GM13977 (cell line): Measurements from ENCODE around the gene CARNS1.

Experiments
- DNase-seq: peaks from one replicate; pipeline ENCODE4 v3.0.0; 2012; ENCODE audit warnings: low spot score
- in situ Hi-C: fragments of 300-500 bp; cut with MboI; formaldehyde crosslinking; loops from one replicate; pipeline ENCODE4 v1.12.0; 2022; ENCODE audit warnings: low sequenced_read_pairs, low pct_unique_long_range_greater_than_20kb, mixed read lengths, inconsistent platforms; ENCODE audit not compliant: unreplicated experiment
- TF ChIP-seq, protein P1 (sequence below): IDR thresholded peaks from 2 replicates; pipeline ENCODE4 v1.5.1; 2012; ENCODE audit warnings: mild to moderate bottlenecking, control low read depth; ENCODE audit not compliant: insufficient read depth; ENCODE audit errors: extremely low read depth, missing control alignments

Gene CARNS1

DNA sequence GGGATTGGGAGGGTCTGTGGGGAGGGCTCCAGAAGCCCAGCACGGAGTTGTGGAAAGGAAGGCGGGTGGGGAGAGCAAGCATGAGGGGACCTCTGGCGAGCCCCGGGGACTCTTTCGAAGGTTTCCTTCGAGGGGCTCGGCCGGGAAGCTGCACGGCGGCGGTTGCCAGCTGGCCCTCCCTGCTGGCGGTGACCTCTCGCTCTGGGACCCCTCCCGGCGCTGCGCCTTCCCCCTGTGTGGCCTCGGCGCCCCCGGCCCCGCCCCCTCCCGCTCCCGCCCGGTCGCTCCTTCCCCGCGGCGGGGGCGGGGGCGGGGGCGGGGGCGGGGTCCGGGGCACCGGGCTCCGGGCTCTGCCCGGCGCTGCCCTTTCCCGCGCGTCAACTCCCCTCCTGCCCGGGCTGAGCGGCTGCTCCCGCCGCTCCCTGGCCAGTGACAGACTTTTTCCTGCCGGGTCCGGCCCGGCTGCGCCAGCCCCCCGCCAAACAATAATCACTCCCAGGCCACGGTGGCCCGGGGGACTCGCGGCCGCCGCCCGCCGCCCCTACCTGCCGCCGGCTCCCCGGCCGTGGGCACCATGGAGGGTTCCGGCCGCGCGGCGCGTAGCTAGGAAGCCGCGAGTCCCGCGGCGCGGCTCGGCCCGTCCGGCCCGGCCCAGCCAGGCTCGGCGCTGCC is 43.0 kb upstream of the CARNS1 start:
- in situ Hi-C loops: no loop called here
- no peak for DNase-seq
- TF ChIP-seq, protein P1, sequence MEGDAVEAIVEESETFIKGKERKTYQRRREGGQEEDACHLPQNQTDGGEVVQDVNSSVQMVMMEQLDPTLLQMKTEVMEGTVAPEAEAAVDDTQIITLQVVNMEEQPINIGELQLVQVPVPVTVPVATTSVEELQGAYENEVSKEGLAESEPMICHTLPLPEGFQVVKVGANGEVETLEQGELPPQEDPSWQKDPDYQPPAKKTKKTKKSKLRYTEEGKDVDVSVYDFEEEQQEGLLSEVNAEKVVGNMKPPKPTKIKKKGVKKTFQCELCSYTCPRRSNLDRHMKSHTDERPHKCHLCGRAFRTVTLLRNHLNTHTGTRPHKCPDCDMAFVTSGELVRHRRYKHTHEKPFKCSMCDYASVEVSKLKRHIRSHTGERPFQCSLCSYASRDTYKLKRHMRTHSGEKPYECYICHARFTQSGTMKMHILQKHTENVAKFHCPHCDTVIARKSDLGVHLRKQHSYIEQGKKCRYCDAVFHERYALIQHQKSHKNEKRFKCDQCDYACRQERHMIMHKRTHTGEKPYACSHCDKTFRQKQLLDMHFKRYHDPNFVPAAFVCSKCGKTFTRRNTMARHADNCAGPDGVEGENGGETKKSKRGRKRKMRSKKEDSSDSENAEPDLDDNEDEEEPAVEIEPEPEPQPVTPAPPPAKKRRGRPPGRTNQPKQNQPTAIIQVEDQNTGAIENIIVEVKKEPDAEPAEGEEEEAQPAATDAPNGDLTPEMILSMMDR: no peak

DNA sequence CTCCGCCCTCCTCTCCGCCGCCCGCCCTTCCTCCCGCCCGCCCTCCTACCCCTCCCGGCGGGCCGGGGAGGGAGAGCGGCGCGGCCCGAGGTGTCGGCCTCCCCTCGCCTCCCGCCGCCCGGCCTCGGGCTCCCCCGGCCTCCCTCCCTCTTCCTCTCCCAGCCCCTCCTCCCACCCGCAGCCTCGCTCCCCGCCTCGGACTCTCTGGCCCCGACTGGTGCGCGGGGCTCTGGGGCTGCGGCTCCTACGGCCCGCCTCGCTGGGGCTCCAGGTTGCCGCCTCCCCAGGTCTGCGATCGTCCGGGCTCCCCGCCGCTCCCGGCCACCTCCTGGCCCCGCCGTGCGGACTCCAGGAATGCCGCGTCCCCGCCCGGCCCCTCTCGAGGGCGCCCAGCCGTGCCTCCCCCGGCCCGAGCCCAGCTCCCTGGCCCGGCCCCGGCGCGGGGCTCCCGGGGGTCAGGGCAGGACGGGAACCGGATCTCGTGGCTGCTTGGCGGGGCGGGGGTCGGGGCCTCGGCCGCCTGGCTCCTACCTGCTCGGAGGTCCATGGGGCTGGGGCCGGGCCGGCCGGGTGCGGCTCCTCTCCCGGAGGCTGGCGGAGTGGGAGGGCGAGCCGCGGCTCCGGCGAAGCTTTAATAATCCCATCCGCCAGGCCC is 42.4 kb upstream of the CARNS1 start, which contains the start of gene CLCF1:
Gene CLCF1 (minus strand): TSS at position 606 of the 655 bp plus-strand sequence. CDS start 59 bp downstream, at position 547.
- in situ Hi-C loops: no loop called here
- TF ChIP-seq, protein P1: no peak
- DNase-seq: peak; percentile 83

DNA sequence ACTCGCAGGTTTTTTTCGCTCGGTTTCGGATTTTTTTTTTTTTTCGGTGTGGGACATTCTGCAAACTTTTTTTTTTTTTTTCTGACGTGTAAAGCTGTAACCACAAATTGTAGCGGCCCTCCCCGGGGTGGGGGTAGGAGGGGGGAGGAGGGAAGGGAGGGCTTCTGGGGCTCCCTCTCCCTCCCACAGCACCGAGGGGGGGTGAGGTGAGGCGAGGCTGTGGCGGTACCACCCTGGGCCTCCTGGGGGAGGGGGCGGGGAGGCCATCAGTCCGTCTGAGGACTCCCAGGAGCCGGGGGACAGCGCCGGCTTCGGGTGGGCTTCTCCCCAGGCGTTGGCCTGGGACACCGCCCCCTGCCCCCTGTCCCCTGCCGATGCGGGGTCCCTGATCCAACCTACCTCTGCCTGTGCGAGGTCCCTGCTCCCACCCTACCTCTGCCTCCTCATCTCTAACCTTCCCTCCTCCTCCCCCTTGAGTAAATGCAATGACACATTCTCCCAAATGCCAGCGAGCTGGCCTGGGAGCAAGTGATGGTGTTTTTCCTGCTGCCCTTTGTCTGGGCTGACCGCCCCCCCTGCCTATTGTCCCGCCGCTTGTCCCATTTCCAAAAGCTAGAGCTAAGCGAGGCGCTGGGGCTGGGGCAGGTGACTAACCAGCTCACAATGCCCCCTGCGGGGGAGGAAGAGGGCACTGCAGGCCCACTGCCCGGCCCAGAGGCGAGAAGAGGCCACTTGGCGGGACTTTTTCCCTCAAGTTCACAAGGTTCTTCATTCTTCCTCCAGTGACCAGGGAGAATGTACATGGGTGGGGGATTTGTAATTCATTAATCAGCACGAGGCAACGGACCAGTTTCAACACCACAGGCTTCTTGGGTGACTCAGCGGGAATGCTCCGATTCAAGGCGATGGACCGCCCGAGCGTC is 41.6 kb upstream of the CARNS1 start:
- in situ Hi-C loops: no loop called here
- peak; percentile 85 for DNase-seq
- TF ChIP-seq, protein P1: peak; percentile 44

DNA sequence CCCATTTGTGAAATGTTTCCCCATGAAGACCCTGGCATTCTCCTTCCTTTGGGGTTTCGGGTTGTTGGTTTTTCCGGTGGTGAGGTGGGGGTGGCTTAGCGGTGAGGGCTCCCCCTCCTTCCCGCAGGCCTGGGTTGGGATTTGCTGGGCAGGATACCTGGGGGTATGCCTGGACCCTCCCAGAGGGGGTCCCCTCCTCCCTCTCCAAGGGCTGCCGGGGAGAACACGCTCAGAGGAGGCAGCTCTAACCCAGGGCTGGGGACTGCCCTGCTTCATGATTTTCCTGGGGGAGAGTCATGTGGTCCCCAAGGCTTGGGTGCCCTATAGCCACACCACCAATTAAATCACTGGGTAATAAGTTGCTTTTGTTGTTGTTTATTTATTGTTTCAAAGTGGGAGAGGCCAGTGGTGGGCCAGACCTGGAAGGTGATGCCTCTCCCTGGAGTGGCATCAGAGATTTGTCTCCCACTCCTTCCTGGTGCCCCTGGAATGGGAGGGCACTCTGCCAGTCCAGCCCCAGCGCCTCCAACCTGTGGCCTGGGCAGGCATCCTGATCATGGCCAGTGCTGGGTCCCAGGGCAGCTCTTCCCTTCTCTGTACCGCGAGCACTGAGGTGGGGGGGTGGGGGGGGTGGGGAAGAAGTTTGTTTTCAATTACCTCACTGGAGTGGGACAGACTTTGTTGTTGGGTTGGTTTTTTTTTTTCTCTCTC is 40.8 kb upstream of the CARNS1 start:
- no peak for DNase-seq
- TF ChIP-seq, protein P1: no peak
- in situ Hi-C loops: no loop called here

DNA sequence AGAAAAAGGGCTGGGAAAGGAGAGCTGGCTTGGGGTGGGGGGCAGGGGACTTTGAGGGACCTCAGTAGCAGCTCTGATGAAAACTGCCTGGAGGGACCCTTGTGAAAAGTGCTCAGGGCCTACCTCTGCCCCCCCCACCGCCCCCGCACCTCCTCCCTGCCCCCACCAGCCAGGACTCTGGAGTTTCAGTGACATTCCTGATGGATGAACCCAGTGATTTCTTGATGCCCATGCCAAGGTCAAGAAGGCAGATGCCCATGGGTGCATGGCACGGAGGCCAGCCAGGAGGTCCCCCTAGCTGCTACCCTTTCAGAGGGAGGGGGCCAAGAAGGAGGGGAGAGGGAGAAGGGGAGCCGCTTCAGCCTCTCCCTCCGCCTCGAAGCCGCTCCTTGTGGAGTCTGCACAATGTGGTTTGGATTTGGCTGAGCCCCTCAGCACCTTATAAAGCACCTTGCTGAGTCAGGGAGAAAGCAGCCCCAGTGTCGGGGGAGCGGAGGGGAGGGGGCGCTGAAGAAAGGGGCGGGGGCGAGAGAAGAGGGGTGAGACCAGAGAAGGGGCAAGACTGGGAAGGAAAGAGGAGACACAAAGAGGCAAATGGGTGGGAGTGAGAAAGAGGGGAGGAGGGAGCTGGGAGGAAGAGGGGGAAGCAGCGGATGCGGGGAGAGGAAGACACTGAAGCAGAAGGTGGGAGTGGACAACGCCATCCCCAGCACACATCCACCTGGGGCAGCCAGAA is 40.0 kb upstream of the CARNS1 start:
- no peak for DNase-seq
- in situ Hi-C loops: no loop called here
- TF ChIP-seq, protein P1: no peak
